Measurements from ENCODE around the gene FN1.

Gene FN1

DNA sequence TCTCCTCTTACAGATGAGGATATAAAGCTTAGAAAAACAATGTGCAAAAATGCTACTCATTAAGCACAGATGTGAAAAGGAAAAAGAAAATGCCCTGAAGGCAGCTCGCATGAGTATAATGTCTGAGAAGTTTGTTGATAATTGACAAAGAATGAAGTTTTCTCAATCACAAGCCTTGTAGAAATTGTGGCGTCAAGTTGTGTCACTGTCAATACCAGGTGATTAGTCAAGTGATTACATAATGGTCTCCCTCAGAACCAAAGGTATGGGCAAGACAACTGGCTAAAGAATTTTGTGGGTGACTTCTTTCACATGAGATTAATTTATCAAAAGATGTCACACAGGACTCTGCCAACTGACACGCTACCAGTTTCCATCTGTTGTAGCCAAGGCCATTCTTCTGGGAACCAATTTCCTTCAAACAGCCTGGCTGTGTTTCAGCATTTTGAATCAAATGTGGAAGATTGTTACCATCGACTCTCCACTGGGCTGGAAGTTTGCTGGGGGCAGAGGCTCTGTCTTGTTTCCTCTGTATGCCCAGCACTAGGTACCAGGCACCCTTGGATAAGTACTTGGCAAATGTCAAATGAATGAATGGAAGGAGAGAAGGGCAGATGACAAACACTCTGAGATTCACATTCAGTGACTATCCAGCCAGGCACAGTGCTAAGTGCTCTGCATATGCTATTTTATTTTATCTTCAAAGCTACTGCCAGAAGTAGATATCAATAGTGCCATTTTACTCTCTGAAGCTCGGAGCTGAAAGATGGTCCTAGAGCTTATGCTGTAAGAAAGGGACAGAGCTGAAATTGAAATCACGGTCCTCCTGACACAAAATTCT, 5.9 kb upstream of the FN1 start:
- no peak for DNase-seq (ENCODE audit: low read depth)

DNA sequence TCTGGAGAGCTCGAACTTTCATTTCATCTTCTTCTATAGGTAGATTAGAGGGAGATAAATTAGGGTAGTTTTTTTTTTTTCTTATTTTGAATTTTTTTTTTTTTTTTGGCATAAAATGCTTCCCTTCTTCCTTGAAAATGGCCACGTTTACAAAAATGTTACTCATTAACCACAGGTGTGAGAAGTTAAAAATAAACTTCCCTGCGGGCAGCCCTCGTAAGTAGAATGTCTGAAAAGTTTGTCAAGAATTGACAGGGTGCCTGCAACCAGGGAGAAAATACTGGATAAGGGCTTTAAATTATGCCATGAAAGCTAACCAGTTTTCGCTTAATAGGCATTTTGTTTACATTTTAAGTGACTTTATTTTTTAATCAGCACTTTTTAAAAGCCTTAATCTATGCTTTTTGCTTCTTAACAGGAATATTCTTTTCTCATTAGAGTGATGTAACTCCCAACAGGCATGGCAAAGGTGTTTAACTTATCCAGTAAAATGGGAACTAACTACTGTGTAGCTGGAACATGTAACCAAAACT, 4.2 kb upstream of the FN1 start:
- DNase-seq (ENCODE audit: low read depth), result no peak

DNA sequence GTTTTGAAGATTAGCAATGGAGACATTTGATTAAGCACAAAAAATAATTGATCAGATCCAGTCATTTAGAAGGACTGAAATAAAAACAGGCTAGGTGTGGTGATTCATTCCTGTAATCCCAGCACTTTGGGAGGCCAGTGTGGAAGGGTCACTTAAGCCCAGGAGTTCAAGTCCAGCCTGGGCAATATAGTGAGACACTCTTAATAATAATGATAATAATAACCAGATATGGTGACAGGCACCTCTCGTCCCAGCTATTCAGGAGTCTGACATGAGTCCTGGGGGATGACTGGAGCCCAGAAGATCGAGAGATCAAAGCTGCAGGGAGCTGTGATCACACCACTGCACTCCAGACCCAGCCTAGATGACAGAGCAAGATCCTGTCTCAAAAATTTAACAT, 3.5 kb upstream of the FN1 start:
- DNase-seq (ENCODE audit: low read depth), result no peak

DNA sequence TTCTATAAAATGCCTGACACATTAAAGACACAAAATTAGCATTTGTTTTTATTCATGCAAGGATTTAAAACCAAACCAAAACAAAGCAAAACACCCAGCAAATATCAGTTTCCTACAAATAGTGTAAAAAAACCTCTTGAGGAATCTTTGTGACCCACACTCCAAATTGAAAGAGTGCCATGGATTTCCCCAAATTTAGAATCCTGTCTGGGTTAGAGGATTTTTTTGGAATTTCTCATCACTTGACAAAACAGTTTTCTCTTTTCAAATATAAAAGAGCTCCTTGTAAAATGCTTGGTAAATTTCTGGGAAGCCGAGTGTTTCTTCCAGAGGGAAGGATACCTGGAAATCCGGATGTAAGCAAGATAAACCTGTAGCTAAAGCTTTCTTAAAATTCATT, 1.7 kb upstream of the FN1 start:
- DNase-seq (ENCODE audit: low read depth), result no peak

GRCh38 chr2:215436705-215437565, 1.1 kb upstream of the FN1 start:
- DNase-seq (ENCODE audit: low read depth), result no peak

GRCh38 chr2:215435280-215435869, 493 bp downstream of the FN1 start:
- DNase-seq (ENCODE audit: low read depth), result no peak

DNA sequence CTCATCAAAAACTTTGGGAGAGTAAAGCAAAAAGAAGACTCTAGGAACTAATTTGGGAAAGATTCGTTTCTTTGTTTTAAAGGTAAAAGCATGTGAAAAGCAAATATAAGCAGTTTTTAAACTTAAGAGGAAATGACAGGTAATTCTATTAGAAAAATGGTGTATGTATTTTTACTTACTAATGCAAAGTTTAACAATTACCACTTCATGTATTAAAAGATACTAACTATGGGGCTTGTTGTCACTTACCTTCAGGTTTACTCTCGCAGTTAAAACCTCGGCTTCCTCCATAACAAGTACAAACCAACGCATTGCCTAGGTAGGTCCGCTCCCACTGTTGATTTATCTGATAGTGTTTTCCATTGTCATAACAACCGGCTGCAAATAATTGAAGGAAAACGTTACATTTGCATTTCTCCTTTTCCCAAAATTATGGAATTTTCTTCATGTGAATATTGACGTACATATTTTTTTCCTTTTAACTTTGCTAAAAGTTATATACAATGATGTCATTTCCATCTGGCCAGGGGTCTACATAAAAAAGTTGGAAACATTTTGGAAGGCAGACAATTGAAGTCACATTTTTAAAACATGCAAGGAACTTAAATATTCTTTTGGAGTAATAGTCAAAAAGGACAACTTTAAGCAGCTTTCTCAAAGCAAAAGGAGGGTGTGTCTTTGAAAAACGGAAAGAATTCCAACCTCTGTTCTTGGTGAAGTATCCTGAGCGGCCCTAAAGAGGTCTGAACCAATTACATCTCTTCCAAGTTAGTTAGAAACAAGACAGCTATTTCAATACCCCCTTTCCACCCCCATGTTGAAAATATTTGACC, 1.2 kb downstream of the FN1 start:
- no peak for DNase-seq (ENCODE audit: low read depth)

DNA sequence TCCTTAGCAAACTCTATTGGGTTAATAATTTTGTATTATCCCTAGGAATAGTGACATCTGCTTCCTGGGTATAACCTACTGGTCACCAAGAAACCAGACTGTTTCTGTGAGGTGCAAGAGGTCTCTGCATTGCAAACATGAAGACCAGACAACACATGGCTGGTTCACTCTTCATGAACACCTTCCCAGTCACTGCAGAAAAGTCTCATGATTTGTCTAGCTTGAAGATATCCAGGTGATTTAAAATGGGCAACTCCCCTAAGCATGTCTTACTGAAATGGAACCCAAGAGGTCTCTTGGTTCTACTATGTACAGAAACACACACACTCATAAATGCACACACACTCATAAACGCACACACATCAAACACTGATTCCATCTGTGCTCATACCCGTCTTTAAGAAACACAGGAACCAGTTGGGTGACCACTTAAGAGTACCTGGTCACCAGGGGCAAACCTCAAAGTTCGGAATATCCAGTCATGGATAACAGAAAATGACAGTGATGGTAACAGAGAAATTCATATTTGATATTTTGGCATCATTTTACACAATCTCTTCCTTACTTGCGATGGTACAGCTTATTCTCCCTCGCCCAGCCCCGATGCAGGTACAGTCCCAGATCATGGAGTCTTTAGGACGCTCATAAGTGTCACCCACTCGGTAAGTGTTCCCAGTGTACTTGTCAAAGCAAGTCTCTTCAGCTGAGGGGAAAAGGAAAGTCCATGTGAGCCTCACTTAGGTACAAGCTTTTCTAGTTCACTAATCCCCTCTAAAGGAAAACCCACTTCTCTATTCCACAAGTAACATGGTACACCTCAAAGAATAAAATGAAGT, 2.9 kb downstream of the FN1 start:
- DNase-seq (ENCODE audit: low read depth), result no peak

- no peak for DNase-seq (ENCODE audit: low read depth)
These were observed 3.8 kb downstream of the FN1 start for GRCh38 chr2:215431778-215432758.

GRCh38 chr2:215431290-215431689, 4.6 kb downstream of the FN1 start:
- no peak for DNase-seq (ENCODE audit: low read depth)

DNA sequence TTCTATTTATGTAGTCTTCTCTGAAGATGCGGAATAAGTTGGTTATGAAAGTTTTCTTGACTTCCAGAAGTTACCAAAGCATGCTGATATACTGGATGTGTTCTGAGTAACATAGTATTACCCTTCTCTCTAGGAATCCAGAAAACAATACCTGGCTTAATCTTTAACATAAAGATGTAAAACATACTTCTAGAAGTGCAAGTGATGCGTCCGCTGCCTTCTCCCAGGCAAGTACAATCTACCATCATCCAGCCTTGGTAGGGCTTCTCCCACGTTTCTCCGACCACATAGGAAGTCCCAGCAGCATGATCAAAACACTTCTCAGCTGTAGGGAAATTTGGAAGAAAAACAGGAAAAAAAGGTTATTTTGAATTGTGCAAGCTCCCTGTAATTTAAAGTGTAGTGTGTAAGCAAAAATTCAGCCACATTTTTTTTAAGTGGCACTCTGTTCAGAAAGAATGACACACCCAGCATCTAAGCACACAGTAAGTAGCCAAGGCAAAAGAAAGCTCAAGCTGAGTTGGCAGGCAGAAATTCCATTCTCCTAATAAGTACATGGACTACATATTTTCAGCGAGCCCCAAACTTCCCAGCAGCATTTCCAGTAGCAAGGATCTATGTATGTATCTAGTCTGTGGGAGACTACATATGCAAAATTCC, 5.2 kb downstream of the FN1 start:
- DNase-seq (ENCODE audit: low read depth), result no peak

DNA sequence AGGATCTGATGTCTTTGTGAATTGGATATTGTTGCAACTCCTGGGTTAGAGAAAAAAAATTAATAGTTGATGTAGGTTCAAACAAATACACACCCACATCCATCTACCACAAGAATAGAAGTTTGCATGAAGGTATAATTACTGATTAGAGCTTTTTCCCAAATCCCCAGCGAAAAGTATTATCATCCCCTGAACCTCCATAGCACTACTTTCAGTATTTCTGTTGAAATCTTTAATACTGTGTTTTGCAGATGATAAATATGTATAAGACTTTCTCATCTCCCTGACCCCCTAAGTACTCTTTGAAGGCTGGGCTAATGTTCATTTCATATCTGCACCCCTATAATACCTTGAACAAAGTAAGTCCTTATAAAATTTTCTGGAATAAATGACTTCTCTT, 6.4 kb downstream of the FN1 start:
- DNase-seq (ENCODE audit: low read depth), result no peak

- no peak for DNase-seq (ENCODE audit: low read depth)
These were observed 7.6 kb downstream of the FN1 start for GRCh38 chr2:215428060-215428910.

- DNase-seq (ENCODE audit: low read depth), result no peak
These were observed 8.3 kb downstream of the FN1 start for GRCh38 chr2:215427585-215427984.

DNA sequence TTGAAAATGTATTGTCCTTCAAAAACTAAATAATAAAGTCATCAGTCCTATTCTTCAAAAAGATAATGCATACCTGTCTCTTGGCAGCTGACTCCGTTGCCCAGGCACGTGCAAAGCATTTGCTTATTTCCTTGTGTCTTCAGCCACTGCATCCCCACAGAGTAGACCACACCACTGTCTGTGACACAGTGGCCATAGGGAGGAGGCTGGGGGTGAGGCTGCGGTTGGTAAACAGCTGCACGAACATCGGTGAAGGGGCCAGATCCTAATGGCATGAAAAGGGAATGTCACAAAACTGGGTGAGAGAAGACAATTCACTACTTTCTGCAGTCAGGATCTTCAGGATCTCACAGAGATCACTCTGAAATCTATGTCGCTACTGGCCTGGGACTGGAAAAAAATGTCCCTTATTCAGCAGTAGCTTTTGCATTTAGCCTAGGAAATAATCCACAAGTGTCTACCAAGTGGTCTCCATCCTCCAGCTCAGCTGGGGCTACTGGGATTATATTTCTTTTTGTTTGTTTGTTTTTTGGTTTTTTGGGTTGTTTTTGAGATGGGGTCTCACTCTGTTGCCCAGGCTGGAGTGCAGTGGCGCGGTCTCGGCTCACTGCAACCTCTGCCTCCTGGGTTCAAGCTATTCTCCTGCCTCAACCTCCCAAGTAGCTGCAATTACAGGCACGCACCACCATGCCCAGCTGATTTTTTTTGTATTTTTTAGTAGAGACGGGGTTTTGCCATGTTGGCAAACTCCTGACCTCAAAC, 10.7 kb downstream of the FN1 start:
- no peak for DNase-seq (ENCODE audit: low read depth)

DNA sequence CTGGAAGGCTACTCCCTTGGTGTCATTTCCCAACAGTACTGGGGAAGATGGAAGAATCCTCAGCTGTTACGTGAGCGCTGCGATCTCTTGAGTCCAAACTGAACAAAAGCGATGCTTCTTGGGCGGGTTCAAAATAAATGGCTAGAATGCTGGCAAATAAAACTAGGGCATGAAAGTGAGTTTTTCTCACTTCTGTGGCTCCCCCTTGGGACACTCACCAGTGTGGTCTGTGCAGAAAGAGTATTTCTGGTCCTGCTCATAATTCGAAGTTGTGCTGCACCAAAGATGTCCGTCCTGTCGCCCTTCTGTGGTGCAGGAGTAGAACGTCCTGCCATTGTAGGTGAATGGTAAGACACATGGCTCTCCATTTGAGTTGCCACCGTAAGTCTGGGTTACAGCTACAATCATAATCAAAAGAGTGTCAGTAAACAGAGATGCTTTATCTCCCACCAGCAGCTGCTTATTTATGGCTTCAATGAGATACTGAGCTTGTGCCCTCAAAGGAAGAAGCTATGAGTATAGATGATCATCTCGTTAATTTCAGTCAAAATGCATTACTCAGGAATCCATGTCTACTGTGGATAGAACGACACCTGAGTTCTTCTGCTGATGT, 11.8 kb downstream of the FN1 start:
- no peak for DNase-seq (ENCODE audit: low read depth)

DNA sequence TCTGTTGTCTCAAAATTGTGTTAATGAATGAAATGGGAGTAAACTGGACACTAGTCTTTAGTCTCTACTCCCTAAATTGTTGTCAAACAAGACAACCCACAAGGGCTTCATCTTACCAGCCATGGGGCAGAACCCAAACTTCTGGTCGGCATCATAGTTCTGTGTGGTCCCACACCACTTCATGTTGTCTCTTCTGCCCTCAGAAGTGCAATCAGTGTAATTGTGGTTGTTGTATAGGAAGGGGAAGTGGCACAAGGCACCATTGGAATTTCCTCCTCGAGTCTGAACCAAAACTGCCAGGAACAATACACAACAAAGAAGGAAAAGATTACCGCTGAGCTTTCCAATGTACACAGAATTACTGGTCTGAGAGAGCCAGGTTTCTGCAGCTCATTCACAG, 12.6 kb downstream of the FN1 start:
- no peak for DNase-seq (ENCODE audit: low read depth)
